Smooth muscle cell (in vitro differentiated cells): ENCODE measurements around the gene DDR2. TPM values are rescaled to one million over a fixed set of nuclear protein-coding genes. Genes with fewer than 3 reads are reported as not detected.

ENCODE experiments used
- DNase-seq: peaks from one replicate; lab custom pipeline; 2025; ENCODE audit not compliant: unreplicated experiment; lab: John Stamatoyannopoulos, UW
- H2AFZ ChIP-seq: fragments of 200-600 bp; sonication (generic); 2 replicates; pipeline ENCODE4 v1.6.0; 2016; ENCODE audit warnings: antibody characterized with exemption, low read depth, mild to moderate bottlenecking
- H3F3A ChIP-seq: fragments of 200-600 bp; sonication (generic); 2 replicates; pipeline ENCODE4 v1.6.0; 2017; ENCODE audit warnings: antibody characterized with exemption, low read depth
- H3K27ac ChIP-seq: fragments of 200-600 bp; sonication (generic); 2 replicates; pipeline ENCODE4 v1.5.1; 2016; ENCODE audit warnings: low read depth, mild to moderate bottlenecking
- H3K27me3 ChIP-seq: fragments of 200-600 bp; sonication (generic); 2 replicates; pipeline ENCODE4 v1.6.1; 2016; ENCODE audit warnings: low read depth, mild to moderate bottlenecking
- H3K36me3 ChIP-seq: fragments of 200-600 bp; sonication (generic); 2 replicates; pipeline ENCODE4 v1.5.1; 2016; ENCODE audit warnings: low read depth
- H3K4me1 ChIP-seq: fragments of 200-600 bp; sonication (generic); 2 replicates; pipeline ENCODE4 v1.5.1; 2016; ENCODE audit warnings: low read depth
- H3K4me2 ChIP-seq: fragments of 200-600 bp; sonication (generic); 2 replicates; pipeline ENCODE4 v1.6.0; 2016; ENCODE audit warnings: mild to moderate bottlenecking
- H3K4me3 ChIP-seq: fragments of 200-600 bp; sonication (generic); 2 replicates; pipeline ENCODE4 v1.5.1; 2016; ENCODE audit warnings: mild to moderate bottlenecking
- H3K79me2 ChIP-seq: fragments of 200-600 bp; sonication (generic); 2 replicates; pipeline ENCODE4 v1.6.0; 2016; ENCODE audit warnings: low read depth, mild to moderate bottlenecking
- H3K9ac ChIP-seq: fragments of 200-600 bp; sonication (generic); 2 replicates; pipeline ENCODE4 v1.6.0; 2016; ENCODE audit warnings: low read depth
- H3K9me3 ChIP-seq: fragments of 200-600 bp; sonication (generic); replicated peaks from 2 replicates; pipeline ENCODE4 v1.5.1; 2016; ENCODE audit warnings: low read depth
- H4K20me1 ChIP-seq: fragments of 200-600 bp; sonication (generic); 2 replicates; pipeline ENCODE4 v1.6.0; 2016; ENCODE audit warnings: low read depth
- WGBS: methylation state at CpG from one replicate; pipeline ENCODE4 v1.1.7; 2016; ENCODE audit warnings: low lambda C conversion rate; 5-methylcytosine and 5-hydroxymethylcytosine counted together
- polyA plus RNA-seq: library from polyadenylated mRNA; unstranded; fragments of >200 nt; fragmentation: Nextera tagmentation; extraction: Ambion mirVana; gene quantifications from 2 replicates; pipeline ENCODE4 v1.2.1, GENCODE V29; 2016
- total RNA-seq: library from RNA; depleted of rRNA; stranded (reverse); fragments of >200 nt; gene quantifications from 2 replicates; pipeline ENCODE4 v1.2.3, GENCODE V29; 2014
- TF ChIP-seq, protein P1 (sequence below): fragments of 200-600 bp; sonication (generic); IDR thresholded peaks from 2 replicates; pipeline ENCODE4 v1.5.1; 2017; ENCODE audit warnings: borderline replicate concordance, mild to moderate bottlenecking, antibody characterized with exemption; ENCODE audit not compliant: insufficient read depth, poor library complexity, severe bottlenecking

DDR2 gene
- total and polyA plus RNA-seq, 2 experiments from 2014 or later, result 13.3 to 24.5 TPM

DNA sequence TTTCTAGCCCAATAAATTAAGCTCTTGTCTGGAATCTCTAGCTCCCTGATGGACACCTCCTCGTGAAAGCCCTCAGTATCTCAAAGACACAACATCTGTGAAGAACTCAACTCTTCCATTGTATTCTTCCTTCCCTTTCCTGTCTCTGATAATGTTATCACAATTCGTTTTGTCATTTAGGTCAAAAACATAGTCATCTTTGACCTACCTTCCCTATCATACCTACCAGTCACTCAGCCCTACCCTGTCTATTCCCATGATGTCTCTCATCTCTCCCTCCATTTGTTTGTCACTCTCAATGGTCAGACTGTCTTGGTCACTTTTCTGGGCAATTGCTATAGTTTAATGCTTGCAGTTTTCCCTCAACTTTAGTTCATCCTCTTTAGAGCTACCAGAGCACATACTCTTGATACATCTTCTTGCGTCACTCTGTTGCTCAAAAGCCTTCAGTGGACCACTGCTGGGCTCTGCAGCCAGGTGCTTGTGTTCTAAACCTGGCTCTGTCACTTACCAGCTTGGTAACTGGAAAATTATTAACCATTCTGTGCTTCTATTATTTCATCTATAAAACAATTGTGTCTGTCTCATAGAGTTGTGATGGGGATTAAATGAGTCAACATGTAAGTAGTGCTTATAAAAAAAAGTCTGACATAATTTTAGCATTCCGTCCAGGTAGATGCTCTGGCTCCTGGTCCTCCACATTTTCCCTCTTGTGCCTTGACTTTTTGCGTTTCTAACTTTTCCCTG is 39.6 kb downstream of the DDR2 start:
- H3K9ac ChIP-seq, result no peak overlapping the region
- TF ChIP-seq, protein P1, sequence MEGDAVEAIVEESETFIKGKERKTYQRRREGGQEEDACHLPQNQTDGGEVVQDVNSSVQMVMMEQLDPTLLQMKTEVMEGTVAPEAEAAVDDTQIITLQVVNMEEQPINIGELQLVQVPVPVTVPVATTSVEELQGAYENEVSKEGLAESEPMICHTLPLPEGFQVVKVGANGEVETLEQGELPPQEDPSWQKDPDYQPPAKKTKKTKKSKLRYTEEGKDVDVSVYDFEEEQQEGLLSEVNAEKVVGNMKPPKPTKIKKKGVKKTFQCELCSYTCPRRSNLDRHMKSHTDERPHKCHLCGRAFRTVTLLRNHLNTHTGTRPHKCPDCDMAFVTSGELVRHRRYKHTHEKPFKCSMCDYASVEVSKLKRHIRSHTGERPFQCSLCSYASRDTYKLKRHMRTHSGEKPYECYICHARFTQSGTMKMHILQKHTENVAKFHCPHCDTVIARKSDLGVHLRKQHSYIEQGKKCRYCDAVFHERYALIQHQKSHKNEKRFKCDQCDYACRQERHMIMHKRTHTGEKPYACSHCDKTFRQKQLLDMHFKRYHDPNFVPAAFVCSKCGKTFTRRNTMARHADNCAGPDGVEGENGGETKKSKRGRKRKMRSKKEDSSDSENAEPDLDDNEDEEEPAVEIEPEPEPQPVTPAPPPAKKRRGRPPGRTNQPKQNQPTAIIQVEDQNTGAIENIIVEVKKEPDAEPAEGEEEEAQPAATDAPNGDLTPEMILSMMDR, result no peak
- H2AFZ ChIP-seq, result no peak overlapping the region
- no peak for DNase-seq
- H3K4me1 ChIP-seq, result no peaks in the 10 kb centered on the region
- H3K27me3 ChIP-seq, result no peaks in the 10 kb centered on the region
- H3K79me2 ChIP-seq, result no peaks in the 10 kb centered on the region
- no peaks in the 10 kb centered on the region for H3K36me3 ChIP-seq
- H4K20me1 ChIP-seq, result peaks cover 22% of the 10 kb centered on the region
- no peak overlapping the region for H3K4me3 ChIP-seq
- peaks cover 4% of the 10 kb centered on the region for H3F3A ChIP-seq
- WGBS, result 70% methylated on average over 5 of the region's 5 CpGs
- H3K9me3 ChIP-seq, result no peaks in the 10 kb centered on the region
- no peak overlapping the region for H3K27ac ChIP-seq
- H3K4me2 ChIP-seq, result no peak overlapping the region

DNA sequence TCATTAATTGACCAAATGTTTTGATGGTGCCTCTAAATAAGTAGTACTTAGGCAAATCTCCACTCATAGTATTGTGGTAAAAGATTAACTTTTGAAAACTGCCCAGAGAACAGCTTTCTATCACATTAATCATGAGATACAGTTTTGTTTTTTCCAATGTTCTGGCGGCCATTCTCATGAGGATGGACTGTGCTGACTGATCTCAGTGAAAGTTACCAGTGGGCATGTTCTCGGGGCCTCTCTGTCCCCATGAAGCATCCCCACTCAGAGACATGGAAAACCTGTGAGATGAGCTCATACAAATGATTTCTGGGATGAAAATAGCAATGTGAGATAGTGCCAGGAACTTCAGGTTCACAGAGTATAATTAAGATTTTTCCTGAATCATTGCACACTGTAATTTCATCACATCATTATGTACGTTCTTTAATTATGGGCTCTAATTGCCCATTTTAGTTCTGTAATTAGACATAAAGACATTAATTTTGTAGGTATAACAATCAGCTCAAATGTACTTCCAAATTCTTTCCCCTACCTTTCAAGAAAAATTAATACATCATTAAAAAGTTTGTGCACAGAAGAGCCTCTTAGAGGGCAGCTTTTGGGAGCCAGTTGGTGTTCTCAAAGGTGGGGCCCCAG is 40.5 kb downstream of the DDR2 start:
- Histone ChIP-seq H3K4me2 (no peak overlapping the region), H3K9me3 (no peaks in the 10 kb centered on the region), H3K9ac (no peak overlapping the region), H3K4me1 (no peaks in the 10 kb centered on the region), H2AFZ (no peak overlapping the region), H3K79me2 (no peaks in the 10 kb centered on the region), H3K4me3 (no peak overlapping the region), H4K20me1 (peaks cover 29% of the 10 kb centered on the region), H3K27me3 (no peaks in the 10 kb centered on the region), H3F3A (peaks cover 4% of the 10 kb centered on the region), H3K27ac (no peak overlapping the region), H3K36me3 (no peaks in the 10 kb centered on the region)
- TF ChIP-seq, protein P1, result no peak
- WGBS, result 91% methylated on average over 3 of the region's 3 CpGs
- DNase-seq, result no peak

DNA sequence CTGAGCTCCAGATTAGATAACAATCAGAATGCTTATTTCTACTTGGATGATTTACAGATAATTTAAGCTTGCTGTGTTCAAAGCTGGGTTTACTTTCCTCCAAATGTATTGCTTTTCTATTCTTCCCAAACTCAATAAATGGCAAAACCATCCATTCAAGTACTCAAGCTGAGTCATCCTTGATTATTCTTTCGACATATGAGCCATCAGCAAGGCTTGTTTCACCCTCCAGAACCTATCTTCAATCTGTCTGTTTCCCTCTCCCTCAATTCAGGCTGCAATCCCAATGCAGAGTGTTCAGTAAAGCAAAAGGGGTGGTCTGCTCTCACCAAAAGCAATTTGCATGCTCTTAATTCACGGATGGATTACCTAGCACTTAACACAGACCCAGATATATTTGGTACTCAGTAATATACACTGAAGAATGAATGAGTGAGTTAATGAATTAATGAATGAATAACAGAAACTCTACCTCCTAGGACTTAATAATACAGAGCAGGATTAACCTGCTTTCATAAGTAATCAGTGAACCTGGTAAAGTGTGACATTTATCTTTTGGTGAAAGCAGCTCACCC is 41.9 kb downstream of the DDR2 start:
- Histone ChIP-seq H3K79me2 (peaks cover 6% of the 10 kb centered on the region), H3K9me3 (no peaks in the 10 kb centered on the region), H3K4me3 (no peak overlapping the region), H3K27me3 (no peaks in the 10 kb centered on the region), H3K4me1 (no peaks in the 10 kb centered on the region), H3F3A (peaks cover 4% of the 10 kb centered on the region), H4K20me1 (peaks cover 29% of the 10 kb centered on the region), H3K9ac (no peak overlapping the region), H3K27ac (no peak overlapping the region), H3K36me3 (no peaks in the 10 kb centered on the region), H2AFZ (no peak overlapping the region), H3K4me2 (no peak overlapping the region)
- TF ChIP-seq, protein P1, result no peak
- WGBS, result 72% methylated on average over 2 of the region's 2 CpGs
- no peak for DNase-seq
